NOMO-1 treated with DMSO at 0.1 percent for 48 hours (cell line): ENCODE results near the gene ERCC2.
A peak's percentile ranks its signal among the peaks of the same experiment; 100 is the strongest.
"Not testable (repeated sequence)": the region's sequence is repeated elsewhere in the genome, so short reads cannot be mapped to it uniquely, and the experiment has no call there.

ENCODE experiments used
- DNase-seq: peaks from one replicate; lab custom pipeline; 2025; ENCODE audit not compliant: unreplicated experiment; lab: John Stamatoyannopoulos, UW

Gene ERCC2

DNA sequence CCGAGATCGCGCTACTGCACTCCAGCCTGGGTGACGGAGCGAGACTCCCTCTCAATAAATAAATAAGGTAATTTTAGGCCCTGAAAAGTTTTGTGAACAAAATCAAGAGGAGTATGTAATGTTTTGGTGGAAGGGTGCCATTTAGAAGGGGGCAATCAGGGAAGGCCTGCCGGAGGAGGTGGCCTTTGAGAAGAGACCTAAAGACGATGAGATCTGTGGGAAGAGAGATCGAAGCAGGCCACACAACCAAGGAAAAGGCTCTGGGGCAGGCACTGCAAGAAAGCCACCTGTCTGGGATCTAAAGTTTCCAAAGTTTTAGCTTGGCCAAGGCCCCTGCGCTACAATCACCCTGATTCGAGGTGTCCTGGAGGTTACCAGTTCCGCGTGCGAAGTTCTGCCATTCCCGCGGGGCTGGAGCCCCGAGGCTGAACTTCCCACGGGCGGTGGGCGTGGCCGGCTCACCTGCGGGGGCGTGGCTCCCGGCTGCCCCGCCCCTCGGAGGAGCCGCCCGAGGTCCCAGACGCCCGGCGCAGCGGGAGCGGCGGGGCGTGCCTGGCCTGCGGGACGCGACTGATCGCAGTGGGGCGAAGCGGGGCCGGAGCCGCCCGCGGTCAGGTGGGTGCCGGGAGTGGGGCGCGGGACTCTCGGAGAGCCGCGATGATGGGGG, 30.0 kb downstream of the ERCC2 start, which contains the start of gene KLC3:
Gene KLC3 (plus strand): TSS at position 519 of the 667 bp plus-strand sequence. CDS start 4,792 bp downstream, outside the sequence.
- DNase-seq: no peak

DNA sequence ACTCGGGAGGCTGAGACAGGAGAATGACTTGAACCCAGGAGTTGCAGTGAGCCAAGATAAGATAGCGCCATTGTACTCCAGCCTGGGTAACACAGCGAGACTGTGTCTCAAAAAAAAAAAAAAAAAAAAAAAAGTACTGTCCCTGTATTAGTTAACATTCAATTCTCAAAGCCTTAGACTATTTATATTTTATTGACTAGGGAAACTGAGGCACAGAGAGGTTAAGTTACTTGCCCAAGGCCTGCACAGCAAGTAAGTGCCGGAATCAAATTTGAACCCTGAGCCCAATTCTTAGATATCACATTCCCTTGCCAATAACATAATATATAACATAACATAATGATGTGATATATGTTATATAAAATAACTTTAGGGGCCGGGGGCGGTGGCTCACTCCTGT, 30.7 kb downstream of the ERCC2 start:
- no peak for DNase-seq

DNA sequence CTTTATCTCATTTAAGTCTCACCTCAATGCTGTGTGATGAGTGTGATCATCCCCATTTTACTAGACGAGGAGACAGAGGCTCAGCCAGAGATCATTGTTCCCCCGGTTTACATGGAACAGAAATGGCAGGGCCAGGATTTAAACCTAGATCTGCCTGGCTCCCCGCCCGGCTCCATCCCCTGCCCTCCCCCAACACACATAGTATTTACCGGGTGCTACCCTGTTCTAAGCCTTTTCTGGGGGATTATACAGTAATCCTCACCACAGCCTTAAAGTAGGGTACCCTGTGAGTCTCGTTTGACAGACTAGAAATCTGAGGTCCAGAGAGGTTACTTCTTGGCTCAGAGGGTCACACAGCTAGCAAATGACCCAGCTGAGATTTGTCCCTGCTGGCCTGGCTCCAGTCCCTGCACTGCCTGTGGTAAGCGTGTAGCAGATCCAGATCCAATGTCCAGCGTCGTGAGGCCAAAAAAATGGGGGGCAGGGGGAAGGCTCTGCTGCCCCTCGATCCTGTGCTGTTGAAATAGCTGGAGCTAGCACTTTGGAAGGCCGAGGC, 33.6 kb downstream of the ERCC2 start:
- DNase-seq: no peak

DNA sequence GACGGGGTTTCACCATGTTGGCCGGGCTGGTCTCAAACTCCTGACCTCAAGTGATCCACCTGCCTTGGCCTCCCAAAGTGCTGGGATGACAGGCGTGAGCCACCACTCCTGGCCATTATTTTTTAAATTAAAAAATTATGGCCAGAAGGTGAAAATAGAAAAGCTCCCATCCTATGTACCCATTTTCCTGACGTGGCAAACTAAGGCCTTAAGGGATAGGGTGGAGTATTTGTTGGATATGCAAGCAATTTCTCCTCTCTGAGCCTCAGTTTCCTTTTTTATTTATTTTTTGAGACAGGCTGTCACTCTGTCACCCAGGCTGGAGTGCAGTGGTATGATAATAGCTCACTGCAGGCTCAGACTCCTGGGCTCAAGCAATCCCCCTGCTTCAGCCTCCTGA, 35.5 kb downstream of the ERCC2 start:
- not testable (repeated sequence) for DNase-seq

DNA sequence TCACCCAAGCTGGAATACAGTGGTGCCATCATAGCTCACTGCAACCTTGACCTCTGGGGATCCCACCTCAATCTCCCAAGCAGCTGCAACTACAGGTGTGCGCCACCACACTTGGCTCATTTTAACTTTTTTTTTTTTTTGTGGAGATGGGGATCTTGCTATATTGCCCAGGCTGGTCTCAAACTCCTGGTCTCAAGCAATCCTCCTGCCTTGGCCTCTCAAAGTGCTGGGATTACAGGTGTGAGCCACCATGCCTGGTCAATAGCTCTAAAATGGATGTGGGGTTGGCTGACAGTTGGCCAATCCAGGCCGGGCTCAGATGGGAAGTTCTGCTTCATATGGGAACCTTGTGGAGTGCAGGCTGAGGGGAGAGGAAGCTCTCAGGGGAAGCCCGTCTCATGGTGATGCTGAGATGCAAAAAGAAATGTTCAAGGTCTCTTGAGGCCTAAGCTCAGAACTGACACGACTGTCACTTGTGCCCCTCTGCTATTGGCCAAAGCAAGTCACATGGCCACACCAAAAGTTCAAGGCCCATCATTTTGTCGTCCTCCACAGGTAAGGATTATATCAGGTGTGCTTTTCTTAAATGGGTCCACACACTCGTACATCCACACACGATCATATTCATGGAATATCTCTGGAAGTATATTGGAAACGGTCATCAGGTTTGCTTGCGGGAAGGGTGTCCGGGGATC, 36.6 kb downstream of the ERCC2 start:
- no peak for DNase-seq

DNA sequence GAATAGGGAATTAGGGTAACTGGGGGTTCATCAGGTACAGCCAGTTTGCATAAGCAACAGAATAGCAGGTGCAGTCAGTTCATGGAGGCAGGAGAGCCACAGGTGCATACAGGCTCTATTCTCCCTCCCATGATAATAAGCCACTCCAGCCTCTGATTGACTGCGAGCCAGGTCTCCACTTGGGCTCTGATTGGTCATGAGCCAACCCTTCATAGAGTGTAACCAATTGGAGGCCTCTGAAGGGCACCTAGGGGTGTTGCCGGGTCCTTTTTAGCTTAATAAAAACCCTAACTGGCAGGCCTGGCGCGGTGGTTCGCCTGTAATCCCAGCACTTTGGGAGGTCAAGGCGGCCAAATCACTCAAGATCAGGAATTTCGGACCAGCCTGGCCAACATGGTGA, 39.0 kb downstream of the ERCC2 start:
- no peak for DNase-seq

DNA sequence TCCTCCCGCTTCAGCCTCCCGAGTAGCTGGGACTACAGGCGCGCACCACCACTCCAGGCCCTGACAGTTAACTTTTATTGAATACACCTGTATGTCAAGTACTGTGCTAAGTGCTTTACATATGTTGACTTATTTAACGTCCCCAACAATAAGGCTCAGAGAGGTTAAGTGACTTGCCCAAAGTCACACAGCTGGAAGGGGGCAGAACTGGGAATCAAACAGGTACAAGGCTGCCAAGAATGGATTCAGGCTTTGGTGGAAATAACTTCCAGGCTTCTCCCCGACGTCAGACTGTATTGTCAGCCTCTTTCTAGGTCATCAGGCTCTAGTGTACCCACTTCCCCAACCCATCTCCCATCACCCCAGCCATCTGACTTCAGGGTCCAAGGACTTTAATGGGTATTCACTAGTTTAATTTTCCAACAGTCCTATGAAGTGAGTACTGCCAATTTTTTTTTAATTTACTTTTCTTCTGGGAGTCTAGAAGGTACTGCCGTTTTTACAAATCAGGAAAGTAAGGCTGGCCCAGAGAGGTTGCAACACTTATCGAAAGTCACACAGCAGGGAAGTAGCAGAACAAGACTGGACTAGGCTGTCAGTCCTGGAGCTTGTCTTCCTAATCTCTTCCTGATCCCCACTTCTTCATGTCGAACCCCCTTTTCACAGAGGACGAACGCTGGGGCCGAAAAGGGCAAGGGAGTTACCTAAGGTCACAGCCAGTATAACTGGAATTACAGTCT, 42.8 kb downstream of the ERCC2 start:
- DNase-seq: no peak

DNA sequence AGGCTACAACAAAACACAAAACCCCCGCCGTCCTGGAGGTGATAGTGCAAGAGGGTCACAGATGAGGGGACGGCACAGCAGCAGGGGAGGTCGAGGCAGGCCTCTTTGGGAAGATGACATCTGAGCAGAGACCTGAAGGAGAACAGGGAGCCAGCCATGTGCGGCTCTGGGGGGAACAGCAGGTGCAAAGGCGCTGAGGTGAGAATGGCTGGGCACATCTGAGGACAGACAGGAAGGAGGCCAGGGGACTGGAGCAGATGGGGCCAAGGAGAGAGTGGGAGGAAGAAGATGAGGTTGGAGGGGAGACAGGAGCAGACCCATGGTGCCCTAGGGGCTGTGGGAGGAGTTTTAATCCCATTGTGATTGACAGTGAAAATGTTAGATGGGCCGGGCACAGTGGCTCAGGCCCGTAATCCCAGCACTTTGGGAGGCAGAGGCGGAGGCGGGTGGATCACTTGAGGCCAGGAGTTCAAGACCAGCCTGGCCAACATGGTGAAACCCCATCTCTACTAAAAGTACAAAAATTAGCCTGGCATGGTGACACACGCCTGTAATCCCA, 45.9 kb downstream of the ERCC2 start:
- DNase-seq: no peak

DNA sequence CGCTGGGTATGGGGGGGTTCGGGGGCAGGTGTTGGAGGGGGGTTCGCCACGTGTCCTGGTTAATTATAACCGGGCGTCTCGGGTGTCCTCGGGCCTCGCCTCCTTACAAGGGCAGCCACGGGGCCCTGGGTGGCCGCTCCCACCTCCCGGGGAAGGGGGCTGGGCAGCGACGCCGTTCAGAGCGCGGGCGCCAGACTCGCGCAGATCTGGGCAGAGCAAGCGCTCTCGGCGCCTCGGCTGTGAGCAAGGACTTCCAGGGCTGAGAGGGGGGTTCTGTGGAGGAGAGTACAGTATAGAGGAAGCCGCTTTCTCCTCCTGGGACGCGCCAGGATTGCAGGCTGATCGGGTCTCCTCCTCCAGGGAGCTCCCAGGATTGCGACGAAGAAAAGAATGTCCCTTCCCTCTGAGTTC, 46.7 kb downstream of the ERCC2 start:
- DNase-seq: no peak

DNA sequence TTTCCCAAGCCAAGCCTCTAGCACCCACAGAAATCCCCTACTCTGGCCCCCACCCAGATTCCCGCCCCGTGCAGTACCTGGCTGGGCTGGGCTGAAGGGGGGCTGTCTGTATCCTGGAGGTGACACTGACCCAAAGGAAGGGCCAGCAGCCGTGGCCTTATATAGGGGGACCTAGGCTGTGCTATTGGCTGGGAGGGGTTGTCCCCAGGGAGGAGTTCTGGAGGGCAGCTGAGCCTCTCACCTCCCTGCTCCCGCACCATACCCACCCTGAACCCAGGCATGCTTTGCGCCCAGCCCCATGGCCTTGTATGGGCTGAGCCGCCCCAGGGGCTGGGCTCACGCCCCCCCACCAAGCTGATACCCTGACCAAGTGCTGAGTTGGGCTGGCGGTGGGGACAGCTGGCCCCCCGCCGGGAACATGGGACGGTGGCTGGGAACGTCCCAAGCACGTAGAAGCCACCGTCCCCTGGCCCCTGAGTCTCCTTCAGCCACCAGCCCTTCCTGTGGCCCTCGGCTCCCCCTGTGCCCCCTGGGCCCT, 47.6 kb downstream of the ERCC2 start, which contains the start of gene CKM:
Gene CKM (minus strand): TSS at position 132 of the 538 bp plus-strand sequence. CDS start 3,162 bp downstream, outside the sequence.
- DNase-seq: no peak

DNA sequence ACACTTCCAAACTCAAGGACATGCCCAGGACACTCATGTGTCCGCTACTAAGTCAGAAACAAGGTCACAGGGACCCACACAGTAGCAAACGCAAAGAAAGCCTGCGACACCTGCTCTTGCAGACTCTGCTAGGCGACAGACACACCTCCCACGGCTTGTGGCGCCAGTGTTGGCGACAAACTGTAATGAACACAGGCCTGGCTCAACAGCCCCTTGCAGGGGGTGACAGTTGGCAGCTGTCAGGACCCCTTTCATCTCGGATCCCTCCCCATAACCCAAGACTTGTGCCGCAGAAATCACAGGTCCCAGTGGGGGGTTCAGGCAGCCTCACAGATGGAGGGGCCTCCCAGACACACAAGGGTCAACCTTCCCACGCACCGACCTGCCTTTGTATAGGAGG, 48.1 kb downstream of the ERCC2 start:
- DNase-seq: no peak

DNA sequence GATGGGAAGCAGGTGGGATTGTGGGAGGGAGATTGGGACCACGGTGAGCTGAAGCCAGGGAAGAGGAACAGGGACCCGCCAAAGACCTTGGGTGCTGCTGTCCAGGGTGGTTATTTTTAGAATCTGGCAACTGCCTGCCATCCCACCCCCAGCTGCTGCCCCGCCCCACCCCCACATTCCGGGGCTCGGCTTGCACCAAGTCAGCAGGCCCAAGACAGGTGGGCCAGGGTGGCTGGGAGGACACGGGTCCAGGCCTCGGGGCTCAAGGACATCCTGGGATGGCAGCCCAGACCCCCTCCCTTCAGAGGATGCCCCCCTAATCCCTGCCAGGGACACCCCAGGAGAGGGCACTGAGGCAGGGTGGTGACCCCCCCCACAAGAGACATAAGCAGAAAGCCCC, 48.5 kb downstream of the ERCC2 start:
- DNase-seq: no peak

DNA sequence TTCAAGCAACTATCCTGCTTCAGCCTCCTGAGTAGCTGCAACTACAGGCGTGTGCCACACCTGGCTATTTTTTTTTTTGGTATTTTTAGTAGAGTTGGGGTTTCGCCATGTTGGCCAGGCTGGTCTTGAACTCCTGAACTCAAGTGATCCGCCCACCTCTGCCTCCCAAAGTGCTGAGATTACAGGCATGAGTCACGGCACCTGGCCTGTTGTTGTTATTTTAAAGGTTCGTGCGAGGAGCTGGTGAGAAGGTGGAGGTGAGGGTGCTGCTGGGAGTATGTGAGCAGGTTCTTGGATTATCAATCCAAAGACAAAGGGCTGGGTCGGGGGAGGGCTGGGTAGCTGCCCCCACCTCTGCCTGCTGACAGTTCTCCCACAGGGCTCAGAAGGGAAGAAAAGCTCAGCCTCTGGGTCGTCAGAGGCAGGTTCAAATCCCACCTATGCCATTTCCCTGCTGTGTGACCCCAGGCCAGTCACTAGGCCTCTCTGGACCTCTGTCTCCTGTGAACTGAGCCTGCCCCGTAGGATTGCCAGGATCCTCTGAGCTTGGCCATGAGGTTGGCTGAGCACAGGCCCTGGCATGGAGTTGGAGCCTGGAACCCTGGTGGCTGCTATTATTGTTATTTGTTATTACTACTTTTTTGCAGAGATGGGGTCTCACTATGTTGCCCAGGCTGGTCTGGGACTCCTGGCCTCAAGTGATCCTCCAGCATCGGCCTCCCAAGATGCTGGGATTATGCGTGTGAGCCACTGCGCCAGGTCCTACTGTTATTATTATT, 49.2 kb downstream of the ERCC2 start:
- DNase-seq: no peak

DNA sequence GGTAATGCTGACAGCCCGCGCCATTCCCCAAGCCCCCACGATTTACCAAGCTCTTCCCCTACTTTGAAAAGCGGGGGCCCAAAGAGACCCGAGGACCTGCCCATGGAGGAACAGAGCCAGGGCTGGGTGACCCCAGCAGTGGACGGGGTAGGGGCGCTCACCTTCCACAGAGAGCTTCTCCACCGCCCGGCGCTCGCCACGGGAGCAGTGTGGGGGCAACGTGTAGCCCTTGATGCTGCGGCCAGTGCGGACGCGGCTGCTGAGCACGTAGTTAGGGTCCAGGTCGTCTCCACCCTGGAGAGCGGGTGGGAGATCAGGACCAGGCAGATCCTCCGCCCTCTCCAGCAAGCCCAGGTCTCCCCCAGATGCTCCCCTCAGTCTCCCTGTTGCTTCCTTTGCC, 55.1 kb downstream of the ERCC2 start:
- no peak for DNase-seq

DNA sequence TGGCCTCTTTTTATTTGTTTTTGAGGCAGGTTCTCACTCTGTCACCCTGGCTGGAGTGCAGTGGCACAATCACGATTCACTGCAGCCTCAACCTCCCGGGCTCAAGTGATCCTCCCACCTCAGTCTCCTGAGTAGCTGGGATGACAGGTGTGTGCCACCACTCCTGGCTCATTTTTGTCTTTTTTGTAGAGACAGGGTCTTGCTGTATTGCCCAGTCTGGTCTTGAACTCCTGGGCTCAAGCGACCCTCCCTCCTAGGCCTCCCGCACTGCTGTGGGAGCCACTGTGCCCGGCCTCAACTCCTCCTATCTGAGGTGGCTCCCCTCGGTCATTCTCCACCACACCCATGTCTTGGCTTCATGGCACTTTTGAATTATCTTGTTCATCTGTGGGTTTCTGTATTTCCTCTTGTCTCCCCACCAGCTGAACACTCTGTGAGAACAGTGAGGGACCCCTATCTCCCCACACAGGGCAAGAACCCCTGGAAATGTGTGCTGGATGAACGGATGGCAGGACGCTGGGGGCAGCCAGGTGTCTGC, 55.6 kb downstream of the ERCC2 start:
- no peak for DNase-seq

DNA sequence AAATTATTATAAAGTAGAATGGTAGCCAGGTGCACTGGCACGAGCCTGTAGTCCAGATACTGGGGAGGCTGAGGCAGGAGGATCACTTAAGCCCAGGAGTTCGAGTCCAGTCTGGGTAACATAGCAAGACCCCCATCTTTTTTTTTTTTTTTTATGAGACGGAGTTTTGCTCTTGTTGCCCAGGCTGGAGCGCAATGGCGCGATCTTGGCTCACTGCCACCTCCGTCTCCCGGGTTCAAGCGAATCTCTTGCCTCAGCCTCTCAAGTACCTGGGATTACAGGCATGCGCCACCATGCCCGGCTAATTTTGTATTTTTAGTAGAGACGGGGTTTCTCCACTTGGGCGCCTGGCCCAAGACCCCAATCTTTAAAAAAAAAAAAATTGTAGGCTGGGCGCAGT, 58.1 kb downstream of the ERCC2 start:
- not testable (repeated sequence) for DNase-seq

DNA sequence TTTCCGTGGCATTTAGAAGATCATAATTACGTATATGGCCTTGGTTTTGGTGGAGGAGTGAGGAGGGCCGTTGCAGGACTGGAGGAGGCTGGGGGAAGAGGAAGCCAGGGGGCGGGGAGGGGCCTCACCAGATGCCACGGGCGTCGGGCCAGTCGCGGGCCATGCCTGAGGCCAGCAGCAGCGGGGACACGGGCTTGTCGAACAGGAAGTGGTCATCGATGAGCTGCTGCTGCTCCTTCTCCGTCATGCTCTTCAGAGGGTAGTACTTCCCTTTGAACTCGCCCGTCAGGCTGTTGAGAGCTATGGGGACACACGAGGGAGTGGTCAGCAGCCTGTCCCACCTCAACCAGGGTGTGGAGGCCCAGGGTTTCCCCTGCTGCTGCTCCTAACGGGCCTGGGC, 58.8 kb downstream of the ERCC2 start:
- DNase-seq: peak; percentile 51

DNA sequence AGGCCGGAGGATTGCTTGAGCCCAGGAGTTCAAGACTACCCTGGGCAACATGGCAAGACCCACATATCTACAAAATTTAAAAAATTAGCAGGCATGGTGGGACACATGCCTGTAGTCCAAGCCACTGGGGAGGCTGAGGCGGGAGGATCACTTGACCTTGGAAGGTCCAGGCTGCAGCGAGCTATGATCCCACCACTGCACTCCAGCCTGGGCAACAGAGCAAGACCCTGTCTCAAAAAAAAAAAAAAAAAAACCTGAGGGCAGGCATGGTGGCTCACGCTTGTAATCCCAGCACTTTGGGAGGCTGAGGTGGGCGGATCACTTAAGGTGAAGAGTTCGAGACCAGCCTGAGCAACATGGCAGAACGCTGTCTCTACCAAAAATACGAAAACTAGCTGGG, 61.1 kb downstream of the ERCC2 start:
- DNase-seq: not testable (repeated sequence)

DNA sequence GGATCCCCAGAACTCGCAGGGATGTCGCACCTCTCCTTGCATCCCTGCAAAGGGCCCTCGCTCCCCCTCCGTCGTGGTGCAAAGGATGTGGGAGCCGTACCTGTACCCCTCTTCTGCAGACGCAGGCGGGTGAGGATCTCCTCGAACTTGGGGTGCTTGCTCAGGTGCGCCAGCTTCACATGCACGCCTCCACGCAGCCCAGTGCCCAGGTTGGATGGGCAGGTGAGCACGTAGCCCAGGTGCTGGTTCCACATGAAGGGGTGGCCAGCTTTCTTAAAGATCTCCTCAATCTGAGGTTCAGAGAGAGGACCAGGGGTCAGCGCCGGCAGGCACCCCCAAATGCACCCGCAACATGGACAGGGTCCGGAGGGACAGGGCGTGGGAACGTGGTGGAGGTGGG, 63.0 kb downstream of the ERCC2 start:
- no peak for DNase-seq

DNA sequence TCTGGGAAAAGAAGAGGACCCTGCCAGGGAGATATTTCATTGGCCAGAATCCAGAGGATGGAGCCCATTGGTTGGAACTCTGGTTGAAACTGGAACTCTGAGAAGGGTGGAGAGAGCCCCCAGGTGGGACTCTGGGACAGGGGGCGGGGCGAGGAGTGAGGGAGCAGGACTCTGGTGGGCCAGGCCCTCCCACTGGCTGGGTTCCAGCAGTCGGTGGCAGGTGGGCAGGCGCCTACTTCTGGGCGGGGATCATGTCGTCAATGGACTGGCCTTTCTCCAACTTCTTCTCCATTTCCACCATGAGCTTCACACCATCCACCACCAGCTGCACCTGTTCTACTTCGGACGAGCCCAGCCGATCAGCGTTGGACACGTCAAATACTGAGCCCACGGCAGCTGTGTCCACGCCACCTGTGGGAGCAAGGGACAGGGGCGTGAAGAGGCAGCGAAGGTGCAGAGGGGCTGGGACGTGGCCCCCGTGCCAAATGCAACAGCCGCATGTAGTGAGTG, 63.8 kb downstream of the ERCC2 start:
- DNase-seq: no peak
